ENCODE measurements around the gene MTMR4.
"Not testable (repeated sequence)": the region's sequence is repeated elsewhere in the genome, so short reads cannot be mapped to it uniquely, and the experiment has no call there.

The MTMR4 gene

GRCh38 chr17:58525239-58525638 is 10.8 kb upstream of the MTMR4 start:
- DNase-seq (ENCODE audit: low spot score) = no peak

DNA sequence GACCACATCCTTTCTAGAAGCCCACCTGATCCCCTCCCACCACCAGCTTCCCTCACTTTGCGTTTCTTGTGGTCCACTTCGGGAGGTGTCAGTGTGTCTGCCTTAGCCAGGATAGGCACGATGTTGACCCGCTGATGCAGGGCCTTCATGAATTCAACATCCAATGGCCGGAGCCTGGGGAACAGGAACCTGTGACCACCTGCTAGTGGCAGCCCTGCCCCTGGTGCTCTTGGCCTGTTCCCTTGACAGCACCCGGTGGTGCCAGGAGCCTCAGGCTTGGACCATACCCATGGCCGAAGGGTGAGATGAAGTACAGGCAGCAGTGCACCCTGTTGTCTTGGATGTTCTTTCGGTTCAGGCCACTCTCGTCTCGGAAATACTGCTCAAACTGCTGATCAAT is 7.2 kb upstream of the MTMR4 start:
- DNase-seq (ENCODE audit: low spot score) = no peak

- no peak for DNase-seq (ENCODE audit: low spot score)
These were observed 6.5 kb upstream of the MTMR4 start for GRCh38 chr17:58520843-58521430.

DNA sequence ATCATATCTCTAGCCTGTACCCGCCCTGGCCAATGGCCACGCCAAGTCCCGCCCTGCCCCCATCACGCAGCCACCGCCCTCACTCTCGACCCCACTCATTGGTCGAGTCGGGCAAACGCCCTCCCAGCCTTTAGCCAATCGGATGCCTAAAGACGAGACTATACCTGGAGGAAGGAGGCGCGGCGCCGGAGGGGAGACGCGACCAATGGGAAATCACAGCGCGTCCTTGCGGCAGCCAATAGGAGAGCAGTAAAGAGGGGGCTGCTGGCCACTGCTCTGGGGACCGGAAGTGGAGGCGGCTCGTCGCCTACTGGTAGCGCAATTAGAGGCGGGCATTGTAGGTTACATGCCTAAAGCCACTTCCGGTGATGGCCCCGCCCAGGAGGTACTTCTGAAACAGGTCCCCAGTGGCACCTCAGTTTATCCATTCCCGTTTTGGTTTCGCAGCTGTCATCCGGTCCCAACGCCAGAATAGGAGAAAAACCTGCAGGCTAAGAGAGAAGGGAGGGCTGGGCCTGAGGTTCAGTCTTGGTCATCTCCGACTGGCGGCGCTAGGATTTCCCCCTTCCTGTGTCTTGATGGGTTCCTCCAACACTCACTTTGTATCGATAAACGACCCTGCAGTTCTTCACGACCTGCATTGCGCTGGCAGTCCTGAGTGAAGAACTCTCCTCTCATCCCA is 3.6 kb upstream of the MTMR4 start:
- DNase-seq (ENCODE audit: low spot score) = peak; percentile 100

GRCh38 chr17:58517378-58517927 is 3.0 kb upstream of the MTMR4 start:
- DNase-seq (ENCODE audit: low spot score) = no peak

- no peak for DNase-seq (ENCODE audit: low spot score)
These were observed 2.4 kb upstream of the MTMR4 start for GRCh38 chr17:58516644-58517377.

DNA sequence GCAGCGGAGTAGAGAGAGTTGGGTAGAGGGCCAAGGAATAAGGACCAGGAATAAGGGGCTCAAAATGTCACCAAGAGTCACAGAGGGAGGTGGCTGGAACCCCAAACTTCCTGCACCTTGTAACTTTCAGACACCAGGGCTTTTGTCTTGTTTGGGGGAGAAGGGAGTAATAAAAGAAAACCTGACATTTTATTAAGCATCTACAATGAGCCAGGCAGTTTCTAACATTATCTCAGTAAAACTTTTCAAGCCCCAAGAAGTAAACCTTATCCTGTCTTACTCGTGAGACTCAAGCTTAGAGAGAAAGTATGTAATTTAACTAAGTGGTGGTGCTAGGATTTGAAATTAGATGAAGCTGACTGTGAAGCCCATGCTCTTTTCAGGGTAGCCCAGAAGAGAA is 848 bp upstream of the MTMR4 start:
- DNase-seq (ENCODE audit: low spot score) = no peak

DNA sequence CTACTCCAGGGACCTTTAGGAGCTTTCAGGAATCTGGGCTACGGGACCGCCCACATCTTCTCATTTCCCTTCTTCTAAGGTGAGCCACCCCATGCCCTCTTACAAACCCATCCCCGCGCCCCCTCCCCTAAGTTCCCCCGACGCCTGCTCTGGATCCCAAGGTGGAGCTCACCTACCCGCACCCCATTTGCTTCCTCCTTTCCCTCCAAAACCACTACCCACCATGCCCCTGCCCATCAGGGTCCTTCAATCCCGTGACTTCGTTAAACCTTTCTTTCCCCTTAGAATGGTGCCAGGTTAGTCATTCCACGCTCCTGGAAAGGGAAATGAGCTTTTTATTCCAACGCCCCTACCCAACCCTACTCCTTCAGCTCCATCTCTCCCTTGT is 326 bp upstream of the MTMR4 start:
- no peak for DNase-seq (ENCODE audit: low spot score)

DNA sequence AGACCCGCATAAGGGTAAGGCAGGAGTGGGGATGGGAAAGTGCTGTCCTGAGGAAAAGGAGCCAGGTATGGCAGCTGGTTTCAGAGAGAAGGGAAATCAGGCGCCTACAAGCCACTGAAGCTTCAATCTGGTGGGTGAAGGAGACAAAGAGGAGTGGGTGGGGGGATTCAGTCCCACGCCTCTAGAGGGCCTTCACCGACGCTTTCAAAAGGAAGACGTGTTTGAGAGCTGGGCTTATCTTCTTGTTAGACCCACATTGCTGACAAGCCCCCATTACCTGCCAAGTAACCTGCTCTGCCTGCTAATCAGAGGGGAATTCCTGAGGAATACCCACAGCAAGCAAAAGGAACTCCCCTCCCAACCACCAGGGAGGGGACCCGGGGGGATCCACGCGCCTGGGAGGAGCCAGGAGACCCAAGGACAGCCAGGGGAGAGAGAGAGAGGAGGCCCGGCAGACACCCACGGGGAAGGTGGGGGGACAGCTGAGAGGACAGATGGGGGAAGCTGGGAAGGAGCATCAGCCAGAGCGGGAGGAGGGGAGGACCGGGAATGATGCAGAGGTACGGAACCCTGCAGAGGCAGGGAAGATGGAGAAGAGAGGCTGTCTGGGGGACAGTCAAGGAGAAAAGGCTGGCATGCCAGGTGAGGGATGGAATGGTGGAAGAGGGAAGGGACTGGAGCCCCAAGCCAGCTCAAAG is 1.0 kb downstream of the MTMR4 start:
- no peak for DNase-seq (ENCODE audit: low spot score)

DNA sequence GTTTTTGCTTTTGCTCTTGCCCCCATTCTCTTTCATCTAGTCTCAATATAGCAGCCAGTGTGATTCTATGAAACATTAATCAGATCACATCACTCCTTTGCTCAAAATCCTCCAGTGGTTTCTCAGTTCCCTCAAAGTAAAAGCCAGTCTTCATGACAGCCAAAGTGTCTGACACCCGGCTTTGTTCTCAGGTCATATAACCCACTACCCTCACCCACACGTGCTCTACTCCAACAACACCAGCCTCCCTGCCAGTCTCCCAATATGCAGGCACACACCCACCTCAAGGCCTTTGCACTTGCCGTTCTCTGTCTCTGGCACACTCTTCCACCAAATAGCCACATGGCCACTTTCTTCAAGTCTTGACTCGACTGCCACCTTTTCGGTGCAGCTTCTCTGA is 4.4 kb downstream of the MTMR4 start:
- DNase-seq (ENCODE audit: low spot score) = no peak

GRCh38 chr17:58508341-58509067 is 5.9 kb downstream of the MTMR4 start:
- DNase-seq (ENCODE audit: low spot score) = no peak

GRCh38 chr17:58507123-58507634 is 7.3 kb downstream of the MTMR4 start:
- no peak for DNase-seq (ENCODE audit: low spot score)

GRCh38 chr17:58506354-58507080 is 7.9 kb downstream of the MTMR4 start:
- DNase-seq (ENCODE audit: low spot score) = no peak

DNA sequence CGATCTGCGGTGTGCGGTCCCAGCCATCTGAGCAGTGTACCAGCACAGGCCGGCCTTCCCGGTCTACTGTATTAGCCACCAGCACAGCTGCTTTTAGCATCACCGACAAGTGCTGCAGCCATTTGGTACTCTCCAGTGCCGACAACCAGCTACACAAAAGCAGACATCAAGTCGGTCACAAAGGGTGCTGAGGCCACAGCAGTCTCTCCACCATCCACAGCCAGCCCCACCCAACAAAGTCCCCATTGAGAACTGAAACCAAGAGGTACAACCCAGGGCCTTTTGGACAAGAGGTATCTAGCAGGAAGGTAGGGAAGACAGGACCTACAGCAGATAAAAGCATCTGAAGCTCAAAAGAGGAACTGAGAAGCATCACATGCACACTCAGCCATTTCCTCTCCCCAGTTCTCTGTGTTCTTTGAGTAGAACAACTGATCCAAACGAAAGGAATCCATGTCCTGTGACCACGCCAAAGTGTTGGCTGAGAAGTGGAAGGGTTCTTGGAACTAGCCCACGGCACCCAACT is 9.5 kb downstream of the MTMR4 start:
- DNase-seq (ENCODE audit: low spot score) = no peak

DNA sequence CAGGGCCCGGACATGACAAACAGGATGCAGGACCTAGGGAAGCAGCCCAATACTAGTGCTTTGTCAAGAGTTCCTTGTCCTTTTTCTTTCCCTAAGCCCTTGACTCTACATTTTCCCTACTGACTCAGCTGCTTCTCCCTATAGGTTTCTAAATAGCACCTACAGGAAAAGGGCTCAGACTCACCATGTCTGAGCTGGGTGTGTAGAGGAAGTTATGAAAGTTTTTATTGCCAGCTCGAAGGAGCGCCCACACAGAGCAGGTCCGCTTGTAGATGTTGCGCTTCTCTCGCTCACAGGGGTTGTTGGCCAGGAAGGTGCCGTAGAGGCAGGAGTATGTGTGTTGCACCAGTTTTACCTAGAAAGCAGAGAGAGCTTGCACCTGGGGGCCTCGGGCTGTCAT is 10.6 kb downstream of the MTMR4 start:
- no peak for DNase-seq (ENCODE audit: low spot score)

DNA sequence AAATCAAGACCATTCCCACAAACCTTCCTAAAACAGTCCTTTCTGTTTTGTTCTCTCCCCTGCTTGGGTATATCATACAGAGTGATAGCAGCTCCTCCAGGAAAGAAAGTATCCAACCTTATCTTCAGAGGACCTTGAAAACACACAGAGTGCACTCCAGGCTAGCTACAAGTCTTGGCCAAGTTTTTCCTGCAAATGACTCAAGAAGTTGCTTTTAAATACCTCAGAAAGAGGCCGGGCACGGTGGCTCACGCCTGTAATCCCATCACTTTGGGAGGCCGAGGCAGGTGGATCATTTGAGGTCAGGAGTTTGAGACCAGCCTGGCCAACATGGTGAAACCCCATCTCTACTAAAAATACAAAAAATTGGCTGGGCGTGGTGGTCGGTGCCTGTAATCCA is 11.3 kb downstream of the MTMR4 start:
- not testable (repeated sequence) for DNase-seq (ENCODE audit: low spot score)

DNA sequence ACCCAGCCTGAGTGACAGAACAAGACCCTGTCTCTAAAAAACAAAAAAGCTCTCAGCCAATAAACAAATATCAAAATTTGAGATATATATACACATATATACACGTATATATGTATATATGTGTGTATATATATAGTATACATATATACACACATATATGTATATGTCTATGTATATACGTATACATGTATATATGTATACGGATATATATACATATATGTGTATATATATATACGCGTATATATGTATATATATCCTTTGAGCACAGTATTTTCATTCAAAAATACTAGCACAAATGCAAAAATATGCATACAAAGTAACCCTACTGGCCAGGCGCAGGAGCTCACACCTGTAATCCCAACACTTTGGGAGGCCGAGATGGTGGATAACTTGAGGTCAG is 13.0 kb downstream of the MTMR4 start:
- no peak for DNase-seq (ENCODE audit: low spot score)

GRCh38 chr17:58498177-58498828 is 16.1 kb downstream of the MTMR4 start:
- DNase-seq (ENCODE audit: low spot score) = no peak

- DNase-seq (ENCODE audit: low spot score) = no peak
These were observed 20.9 kb downstream of the MTMR4 start for GRCh38 chr17:58493506-58493905.
